ENCODE data around the gene VWC2L. TPM values are rescaled to one million over a fixed set of nuclear protein-coding genes. Genes with fewer than 3 reads are reported as not detected.

Gene VWC2L
- total and polyA plus RNA-seq, 2 donors from 2014 or later, result 0.09 TPM; not detected in 1

DNA sequence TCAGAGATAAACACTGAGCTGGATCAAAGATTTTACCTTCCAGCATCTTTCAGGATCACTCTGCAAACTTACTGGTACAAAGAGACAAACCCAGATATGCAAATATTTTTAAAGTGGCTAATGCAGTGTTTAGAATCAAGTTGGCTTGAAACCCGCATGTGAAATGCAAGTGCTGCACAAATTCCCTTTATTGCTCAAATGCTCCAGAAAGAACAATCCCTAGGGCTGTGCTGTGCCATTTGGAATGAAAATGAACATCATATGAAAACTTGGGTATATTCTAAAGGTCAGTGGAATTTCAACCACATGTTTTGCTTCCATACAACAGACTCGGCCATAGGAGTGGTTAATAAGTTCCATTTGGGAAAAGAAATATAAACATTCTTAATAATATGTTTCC, 139.1 kb downstream of the VWC2L start:
- FAIRE-seq (no peak), DNase-seq (no peak)
- H3K27ac ChIP-seq (ENCODE audit: low read depth in 2 of 2, low read length in 2 of 2), result no peak overlapping the region
- intact Hi-C loops (cut with DNase I), result no loop called here
- no peaks in the 10 kb centered on the region for H3K9me3 ChIP-seq (ENCODE audit: control insufficient read depth in 2 of 3, insufficient read depth in 1 of 3, low read length in 3 of 3)
- TF ChIP-seq CTCF (IDR thresholded peaks at IDR 0.05; ENCODE audit: borderline replicate concordance, extremely low read depth, insufficient read depth), result no peak
- H3K4me3 ChIP-seq (ENCODE audit: low read length in 3 of 3), result no peak overlapping the region
- H3K4me1 ChIP-seq (ENCODE audit: control insufficient read depth in 2 of 3, insufficient read depth in 2 of 3, low read depth in 1 of 3, low read length in 3 of 3), result no peaks in the 10 kb centered on the region
- no peak overlapping the region for H3K9ac ChIP-seq (ENCODE audit: low read length in 3 of 3)
- H3K27me3 ChIP-seq (ENCODE audit: control insufficient read depth, insufficient read depth, low read length), result no peaks in the 10 kb centered on the region
- H3K36me3 ChIP-seq (ENCODE audit: control insufficient read depth in 2 of 3, insufficient read depth in 3 of 3, low read length in 3 of 3), result no peaks in the 10 kb centered on the region

DNA sequence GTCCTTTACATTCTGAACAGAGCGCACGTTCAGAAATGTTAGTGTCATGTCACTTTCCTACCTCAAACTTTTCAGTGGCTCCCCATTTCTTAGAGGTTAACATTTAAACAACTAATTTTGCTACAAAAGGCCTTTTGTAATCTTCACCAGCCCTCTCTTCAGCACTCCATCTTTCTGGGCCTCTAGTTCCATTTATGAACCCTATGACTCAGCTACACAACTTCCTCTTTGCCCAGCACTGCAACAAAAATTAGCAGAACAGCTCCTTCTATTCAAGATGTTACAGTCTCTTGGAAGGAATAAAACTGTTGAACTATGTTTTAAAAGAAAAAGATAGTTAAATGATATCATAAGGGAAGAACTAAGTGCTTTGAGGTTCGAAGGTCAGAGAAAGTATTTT, 139.9 kb downstream of the VWC2L start:
- Histone ChIP-seq H3K4me1 (ENCODE audit: control insufficient read depth in 2 of 3, insufficient read depth in 2 of 3, low read depth in 1 of 3, low read length in 3 of 3) (no peaks in the 10 kb centered on the region), H3K4me3 (ENCODE audit: low read length in 3 of 3) (no peak overlapping the region), H3K9me3 (ENCODE audit: control insufficient read depth in 2 of 3, insufficient read depth in 1 of 3, low read length in 3 of 3) (no peaks in the 10 kb centered on the region), H3K9ac (ENCODE audit: low read length in 3 of 3) (no peak overlapping the region), H3K27me3 (ENCODE audit: control insufficient read depth, insufficient read depth, low read length) (no peaks in the 10 kb centered on the region), H3K27ac (ENCODE audit: low read depth in 2 of 2, low read length in 2 of 2) (no peak overlapping the region), H3K36me3 (ENCODE audit: control insufficient read depth in 2 of 3, insufficient read depth in 3 of 3, low read length in 3 of 3) (no peaks in the 10 kb centered on the region)
- DNase-seq (no peak), FAIRE-seq (no peak)
- intact Hi-C loops (cut with DNase I), result no loop called here
- TF ChIP-seq CTCF (IDR thresholded peaks at IDR 0.05; ENCODE audit: borderline replicate concordance, extremely low read depth, insufficient read depth), result no peak

DNA sequence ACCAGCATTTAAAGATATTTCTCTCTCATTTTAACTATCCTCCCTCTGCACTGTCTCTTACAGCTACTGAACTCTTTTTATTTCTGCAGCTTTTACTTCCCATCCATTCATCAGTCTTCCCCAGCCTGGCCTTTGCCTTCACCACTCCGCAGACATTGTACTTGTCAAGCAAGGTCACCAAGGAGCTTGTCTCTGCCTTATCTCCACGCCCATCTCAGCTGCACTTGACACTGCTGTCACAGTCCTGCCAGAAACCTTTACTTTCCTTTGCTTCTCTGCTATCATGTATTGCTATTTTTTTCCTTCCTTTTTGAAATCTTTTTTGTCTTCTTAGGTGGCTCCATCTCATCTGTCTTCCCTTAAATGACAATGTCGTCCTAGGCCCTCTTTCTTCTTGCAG, 147.0 kb downstream of the VWC2L start:
- no peak for TF ChIP-seq CTCF (IDR thresholded peaks at IDR 0.05; ENCODE audit: borderline replicate concordance, extremely low read depth, insufficient read depth)
- Histone ChIP-seq H3K36me3 (ENCODE audit: control insufficient read depth in 2 of 3, insufficient read depth in 3 of 3, low read length in 3 of 3) (no peaks in the 10 kb centered on the region), H3K9ac (ENCODE audit: low read length in 3 of 3) (no peak overlapping the region), H3K4me3 (ENCODE audit: low read length in 3 of 3) (no peak overlapping the region), H3K27ac (ENCODE audit: low read depth in 2 of 2, low read length in 2 of 2) (no peak overlapping the region), H3K9me3 (ENCODE audit: control insufficient read depth in 2 of 3, insufficient read depth in 1 of 3, low read length in 3 of 3) (no peaks in the 10 kb centered on the region), H3K4me1 (ENCODE audit: control insufficient read depth in 2 of 3, insufficient read depth in 2 of 3, low read depth in 1 of 3, low read length in 3 of 3) (no peaks in the 10 kb centered on the region), H3K27me3 (ENCODE audit: control insufficient read depth, insufficient read depth, low read length) (no peaks in the 10 kb centered on the region)
- intact Hi-C loops (cut with DNase I), result no loop called here
- DNase-seq, result no peak
- no peak for FAIRE-seq

- intact Hi-C loops (cut with DNase I), result no loop called here
- no peak overlapping the region for H3K27ac ChIP-seq (ENCODE audit: low read depth in 2 of 2, low read length in 2 of 2)
- TF ChIP-seq CTCF (IDR thresholded peaks at IDR 0.05; ENCODE audit: borderline replicate concordance, extremely low read depth, insufficient read depth), result no peak
- H3K4me3 ChIP-seq (ENCODE audit: low read length in 3 of 3), result no peak overlapping the region
- no peak overlapping the region for H3K9ac ChIP-seq (ENCODE audit: low read length in 3 of 3)
- DNase-seq (no peak), FAIRE-seq (no peak)
- H3K36me3 ChIP-seq (ENCODE audit: control insufficient read depth in 2 of 3, insufficient read depth in 3 of 3, low read length in 3 of 3), result no peaks in the 10 kb centered on the region
- H3K27me3 ChIP-seq (ENCODE audit: control insufficient read depth, insufficient read depth, low read length), result no peaks in the 10 kb centered on the region
- H3K9me3 ChIP-seq (ENCODE audit: control insufficient read depth in 2 of 3, insufficient read depth in 1 of 3, low read length in 3 of 3), result no peaks in the 10 kb centered on the region
- H3K4me1 ChIP-seq (ENCODE audit: control insufficient read depth in 2 of 3, insufficient read depth in 2 of 3, low read depth in 1 of 3, low read length in 3 of 3), result no peaks in the 10 kb centered on the region
Measured at GRCh38 chr2:214558341-214558740, 147.5 kb downstream of the VWC2L start.
